Pancreas (tissue), 10 donors: ENCODE measurements around the gene TFF1. TPM values are rescaled to one million over a fixed set of nuclear protein-coding genes. Genes with fewer than 3 reads are reported as not detected.

Experiments
- ATAC-seq, 4 donors: fragments of 200-7000 bp; cut with Tn5 transposase; one replicate each; pipeline versions ENCODE4 v1.8.0 to v1.9.1; 2020; ENCODE audit warnings: mild to moderate bottlenecking in 4 of 4, moderate library complexity in 4 of 4
- DNase-seq, 6 donors: peaks; one replicate each; pipeline ENCODE4 v3.0.0-alpha.2; 2020
- FAIRE-seq: peaks from 2 replicates; lab custom pipeline; 2012; peaks lifted over from hg19 to GRCh38; lab: Jason Lieb, UNC
- H3K27ac ChIP-seq, 4 donors: fragments of 200-600 bp; sonication (generic); 1 replicate in 3 of 4; 2 replicates in 1 of 4; pipeline versions ENCODE4 v1.5.0 to v1.8.0; 2020
- H3K27me3 ChIP-seq, 4 donors: fragments of 200-600 bp; one replicate each; pipeline ENCODE4 v1.8.0; 2021
- H3K36me3 ChIP-seq, 3 donors: fragments of 200-600 bp; sonication (generic) in 1 of 3; one replicate each; pipeline versions ENCODE4 v1.5.0 to v1.8.0; 2020 to 2021
- H3K4me1 ChIP-seq, 3 donors: fragments of 200-600 bp; one replicate each; pipeline ENCODE4 v1.8.0; 2021
- H3K4me3 ChIP-seq, 4 donors: fragments of 200-600 bp; sonication (generic) in 2 of 4; one replicate each; pipeline versions ENCODE4 v1.5.0 to v1.8.0; 2020 to 2021
- H3K9me3 ChIP-seq, 4 donors: fragments of 200-600 bp; one replicate each; pipeline ENCODE4 v1.8.0; 2021
- WGBS, 2 donors: extraction: QIAGEN DNeasy Blood & Tissue Kit; methylation state at CpG; one replicate each; pipeline ENCODE4 v1.1.7; 2013; 5-methylcytosine and 5-hydroxymethylcytosine counted together
- intact Hi-C, 3 donors: fragments of 100-400 bp; cut with DNase I; formaldehyde crosslinking; loops; one replicate each; pipeline versions ENCODE4 v1.11.1 to v1.14.2; 2022
- polyA plus RNA-seq, 2 donors: library from polyadenylated mRNA; stranded (reverse); fragments of 200-250 nt; gene quantifications; one replicate each; pipeline ENCODE4 v1.2.3, GENCODE V29; 2013
- total RNA-seq, 6 donors: library from RNA; stranded (reverse); fragmentation: NEBNext Ultra II Directional in 4 of 6; extraction: Animal tissue kit (Norgen Biotek cat#: 25700) in 4 of 6; gene quantifications; one replicate each; pipeline versions ENCODE4 v1.2.1 to v1.2.4, GENCODE V29; 2021 to 2023
- TF ChIP-seq, protein P1 (sequence below), 4 donors: fragments of 200-600 bp; sonication (generic) in 3 of 4; IDR thresholded peaks; one replicate each; pipeline versions ENCODE4 v1.5.0 to v1.8.0; 2021; ENCODE audit warnings: antibody characterized with exemption in 4 of 4
- donor health status: healthy with polysubstance abuse.
- donor health status: DM: no; HTN: no; CAD: no; lungs with moderate emphysema.
- donor health status: DM: no; HTN: no; CAD: no.
- donor health status: control.
- donor health status: control.
- donor health status: Bipolar disorder and iron deficiency.
- donor health status: DM: yes; HTN: yes; CAD: no.
- donor health status: DM: no; HTN: no; CAD: no.
- donor health status: DM: no; HTN: no; CAD: no.
- donor health status: DM: yes; HTN: yes; CAD: no.

Gene TFF1
- total and polyA plus RNA-seq, 8 donors: 0.80 to 40.6 (median 2.9) TPM; not detected in 1

DNA sequence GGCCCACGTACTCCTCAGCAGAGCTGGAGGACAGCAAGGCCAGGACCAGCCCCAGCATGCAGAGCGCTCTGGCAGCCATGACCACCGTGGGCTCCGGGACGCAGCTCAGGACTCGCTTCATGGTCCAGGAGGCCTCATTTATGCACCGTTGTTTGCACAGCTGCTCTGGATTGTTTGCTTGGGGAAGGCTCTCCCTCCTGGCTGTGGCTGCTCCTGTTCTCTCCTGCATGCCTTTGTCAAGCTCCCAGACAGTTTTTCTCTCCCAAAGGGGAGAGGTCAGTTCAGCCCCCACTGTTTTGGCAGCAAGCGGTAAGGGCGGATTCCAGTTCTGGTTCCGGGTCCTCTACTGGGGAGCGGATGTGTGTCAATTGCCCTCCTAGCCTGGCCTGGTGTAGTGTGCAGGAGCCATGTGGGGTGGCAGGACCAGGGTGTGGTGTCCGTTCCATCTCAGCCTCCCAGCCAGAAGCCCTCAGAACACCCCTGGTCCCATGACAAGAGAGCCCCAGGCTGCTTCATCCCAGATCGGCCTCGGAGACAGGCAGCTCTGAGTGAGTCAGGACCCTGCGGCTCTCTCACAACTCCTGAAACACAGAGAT, 50.9 kb downstream of the TFF1 start, which contains the start of gene TFF3:
Gene TFF3 (minus strand): TSS at position 114 of the 596 bp plus-strand sequence. CDS start 35 bp downstream, at position 79.
- Histone ChIP-seq H3K27me3 (no peaks in the 10 kb centered on the region), H3K4me1 (peaks cover 0 to 13% (median 3%) of the 10 kb centered on the region in 3 donors), H3K27ac (no peak within 1 kb of the TSS), H3K9me3 (no peaks in the 10 kb centered on the region), H3K36me3 (no peaks in the 10 kb centered on the region), H3K4me3 (no peak within 1 kb of the TSS)
- TF ChIP-seq, protein P1, sequence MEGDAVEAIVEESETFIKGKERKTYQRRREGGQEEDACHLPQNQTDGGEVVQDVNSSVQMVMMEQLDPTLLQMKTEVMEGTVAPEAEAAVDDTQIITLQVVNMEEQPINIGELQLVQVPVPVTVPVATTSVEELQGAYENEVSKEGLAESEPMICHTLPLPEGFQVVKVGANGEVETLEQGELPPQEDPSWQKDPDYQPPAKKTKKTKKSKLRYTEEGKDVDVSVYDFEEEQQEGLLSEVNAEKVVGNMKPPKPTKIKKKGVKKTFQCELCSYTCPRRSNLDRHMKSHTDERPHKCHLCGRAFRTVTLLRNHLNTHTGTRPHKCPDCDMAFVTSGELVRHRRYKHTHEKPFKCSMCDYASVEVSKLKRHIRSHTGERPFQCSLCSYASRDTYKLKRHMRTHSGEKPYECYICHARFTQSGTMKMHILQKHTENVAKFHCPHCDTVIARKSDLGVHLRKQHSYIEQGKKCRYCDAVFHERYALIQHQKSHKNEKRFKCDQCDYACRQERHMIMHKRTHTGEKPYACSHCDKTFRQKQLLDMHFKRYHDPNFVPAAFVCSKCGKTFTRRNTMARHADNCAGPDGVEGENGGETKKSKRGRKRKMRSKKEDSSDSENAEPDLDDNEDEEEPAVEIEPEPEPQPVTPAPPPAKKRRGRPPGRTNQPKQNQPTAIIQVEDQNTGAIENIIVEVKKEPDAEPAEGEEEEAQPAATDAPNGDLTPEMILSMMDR (IDR thresholded peaks at IDR 0.05): no peak
- intact Hi-C loops: loop anchor here in 1 of 3 donors (10.0 kb wide), 1 partner anchor 129 kb away; no protein-coding TSS in a partner anchor
- ATAC-seq (peak; percentile 64 to 80 (median 74)), FAIRE-seq (no peak), DNase-seq (peak in 5 of 6 donors; percentile 54 to 77 (median 63))
- 45 to 48% methylated on average over 15 of the region's 15 CpGs for WGBS, 2 donors

DNA sequence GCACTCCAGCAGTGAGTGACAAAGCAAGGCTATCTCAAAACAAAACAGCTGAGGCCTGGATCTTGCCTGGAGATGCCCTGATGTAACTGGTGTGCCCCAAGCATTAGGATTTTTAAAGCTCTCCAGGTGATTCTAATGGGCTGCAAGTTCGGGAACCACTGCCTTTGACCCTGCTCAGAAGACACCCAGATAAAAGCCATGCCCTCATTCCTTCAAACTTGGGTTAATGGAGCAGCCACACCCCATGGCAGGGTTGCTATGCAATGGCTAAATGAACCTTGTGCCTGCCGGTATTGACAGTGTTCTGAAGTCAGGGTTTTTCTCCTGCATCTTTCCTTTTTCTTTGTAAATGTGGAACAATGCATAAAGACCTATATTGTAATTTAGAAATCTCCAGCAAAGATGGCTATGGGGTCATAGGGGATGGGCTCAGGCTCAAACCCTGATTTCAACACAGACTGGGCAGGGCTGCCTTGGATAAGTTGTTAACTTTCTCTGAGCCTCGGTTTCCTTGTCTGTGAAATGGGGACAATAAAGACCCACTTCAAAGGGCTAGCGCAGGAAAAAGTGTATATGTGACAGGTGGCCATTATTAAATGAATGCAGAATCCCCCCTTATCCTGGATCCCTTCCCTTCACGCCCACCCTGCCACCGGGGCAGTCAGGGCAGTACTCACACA, 51.6 kb downstream of the TFF1 start:
- Histone ChIP-seq H3K27me3 (no peaks in the 10 kb centered on the region), H3K4me3 (no peak overlapping the region), H3K9me3 (no peaks in the 10 kb centered on the region), H3K4me1 (peaks cover 0 to 13% (median 4%) of the 10 kb centered on the region in 3 donors), H3K36me3 (no peaks in the 10 kb centered on the region), H3K27ac (no peak overlapping the region)
- WGBS, 2 donors: 76 to 81% methylated on average over 6 of the region's 6 CpGs
- FAIRE-seq (no peak), ATAC-seq (no peak), DNase-seq (no peak)
- TF ChIP-seq, protein P1 (IDR thresholded peaks at IDR 0.05): no peak
- intact Hi-C loops: loop anchor here in 1 of 3 donors (10.0 kb wide), 1 partner anchor 130 kb away; no protein-coding TSS in a partner anchor

DNA sequence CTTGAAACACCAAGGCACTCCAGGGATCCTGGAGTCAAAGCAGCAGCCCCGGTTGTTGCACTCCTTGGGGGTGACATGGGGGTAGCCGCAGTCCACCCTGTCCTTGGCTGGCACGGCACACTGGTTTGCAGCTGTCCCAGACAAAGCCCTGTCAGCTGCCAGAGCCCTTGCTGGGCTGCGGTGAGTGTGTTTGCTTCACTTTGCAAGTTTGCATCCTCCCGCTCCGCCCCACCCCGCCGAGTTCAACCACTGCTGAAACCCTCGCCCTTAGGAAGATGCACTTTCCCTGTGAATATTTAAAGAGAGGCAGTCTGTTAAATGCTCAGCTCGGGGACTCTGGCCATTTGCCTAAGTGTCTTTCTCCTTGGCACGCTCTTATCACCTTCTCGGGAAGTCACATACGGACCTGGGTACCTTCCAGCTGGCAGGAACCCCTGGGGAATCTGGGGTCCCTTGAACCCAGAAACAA, 52.8 kb downstream of the TFF1 start:
- Histone ChIP-seq H3K9me3 (no peaks in the 10 kb centered on the region), H3K36me3 (no peaks in the 10 kb centered on the region), H3K27ac (no peak overlapping the region), H3K27me3 (no peaks in the 10 kb centered on the region), H3K4me3 (no peak overlapping the region), H3K4me1 (peaks cover 0 to 13% (median 10%) of the 10 kb centered on the region in 3 donors)
- intact Hi-C loops: loop anchor here in 1 of 3 donors (10.0 kb wide), 1 partner anchor 131 kb away; no protein-coding TSS in a partner anchor
- ATAC-seq (peak in 1 of 4 donors; percentile 2), FAIRE-seq (no peak), DNase-seq (peak in 2 of 6 donors; percentile 58 to 60)
- TF ChIP-seq, protein P1 (IDR thresholded peaks at IDR 0.05): no peak
- WGBS, 2 donors: 26% methylated on average over 13 of the region's 13 CpGs

DNA sequence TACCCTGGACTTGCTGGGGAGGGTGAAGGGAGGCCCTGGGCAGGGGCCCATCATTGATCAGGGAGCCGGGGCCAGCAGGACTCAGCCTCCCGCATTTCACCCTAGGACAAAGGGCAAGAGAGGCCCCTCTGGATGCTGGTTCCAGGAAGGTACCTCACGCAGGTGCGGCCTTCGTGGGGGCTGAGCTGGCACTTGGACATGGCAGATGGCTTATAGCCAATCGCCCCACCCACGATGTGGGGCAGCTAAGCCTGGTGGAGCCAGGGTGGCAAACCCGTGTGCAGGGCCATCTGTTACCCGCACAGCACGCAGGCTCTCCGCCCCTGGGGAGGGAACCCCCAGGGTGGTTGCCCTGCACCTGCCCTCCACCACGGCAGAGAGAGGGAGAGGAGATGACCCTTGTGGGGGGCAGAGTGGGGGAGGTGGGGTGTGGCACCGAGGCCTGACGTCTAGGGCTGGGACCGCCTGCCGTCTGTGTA, 53.7 kb downstream of the TFF1 start:
- DNase-seq: peak in 2 of 6 donors; percentile 53 to 74
- no peaks in the 10 kb centered on the region for H3K27me3 ChIP-seq

More for the DNA sequence above, 53.7 kb downstream of the TFF1 start:
- 79% methylated on average over 16 of the region's 16 CpGs for WGBS, 2 donors
- ATAC-seq (peak in 1 of 4 donors; percentile 23), FAIRE-seq (no peak)
- H3K4me3 ChIP-seq: no peak overlapping the region
- peaks cover 0 to 13% (median 10%) of the 10 kb centered on the region in 3 donors for H3K4me1 ChIP-seq
- H3K27ac ChIP-seq: no peak overlapping the region
- H3K9me3 ChIP-seq: no peaks in the 10 kb centered on the region
- H3K36me3 ChIP-seq: no peaks in the 10 kb centered on the region
- intact Hi-C loops: loop anchor here in 1 of 3 donors (10.0 kb wide), 1 partner anchor 132 kb away; no protein-coding TSS in a partner anchor
- TF ChIP-seq, protein P1 (IDR thresholded peaks at IDR 0.05): no peak

Other genes starting within 250 kb of the TFF1 start
- gene ABCG1, start 147.4 kb downstream of the TFF1 start, total RNA-seq: 10 to 100 TPM in 1 of 6 donors, 1 to 10 TPM in 5; 1.6 to 10.3 (median 4.0) TPM
- gene ABCG1, start 147.4 kb downstream of the TFF1 start, polyA plus RNA-seq: 1 to 10 TPM; 3.4 to 7.8 TPM
- gene TFF3, start 51.1 kb downstream of the TFF1 start, total RNA-seq: 10 to 100 TPM in 4 of 6 donors, 1 to 10 TPM in 2; 5.9 to 19.9 (median 10.6) TPM
- gene TFF3, start 51.1 kb downstream of the TFF1 start, polyA plus RNA-seq: 10 to 100 TPM; 16.5 to 51.9 TPM
- gene TFF2, start 15.5 kb downstream of the TFF1 start, total RNA-seq: 10 to 100 TPM in 1 of 6 donors, 1 to 10 TPM in 4, under 1 TPM in 1; 0.28 to 11.3 (median 1.5) TPM
- gene TFF2, start 15.5 kb downstream of the TFF1 start, polyA plus RNA-seq: 10 to 100 TPM in 1 of 2 donors, 1 to 10 TPM in 1; 1.8 to 19.6 TPM
- gene TMPRSS3, start 29.5 kb upstream of the TFF1 start, total RNA-seq: 10 to 100 TPM in 2 of 6 donors, 1 to 10 TPM in 4; 3.1 to 11.6 (median 7.9) TPM
- gene TMPRSS3, start 29.5 kb upstream of the TFF1 start, polyA plus RNA-seq: 10 to 100 TPM in 1 of 2 donors, 1 to 10 TPM in 1; 6.7 to 10.9 TPM
- gene UBASH3A, start 37.4 kb upstream of the TFF1 start, total RNA-seq: under 1 TPM in 5 of 6 donors, not detected in 1; 0.26 to 0.40 (median 0.32) TPM
- gene UBASH3A, start 37.4 kb upstream of the TFF1 start, polyA plus RNA-seq: under 1 TPM; 0.15 to 0.33 TPM
- 1 to 10 TPM in 5 of 6 donors, under 1 TPM in 1; 0.94 to 2.4 (median 1.8) TPM for gene RSPH1, start 129.7 kb upstream of the TFF1 start, total RNA-seq
- gene RSPH1, start 129.7 kb upstream of the TFF1 start, polyA plus RNA-seq: 1 to 10 TPM; 2.3 to 5.0 TPM
- 10 to 100 TPM in 2 of 6 donors, 1 to 10 TPM in 4; 4.7 to 14.3 (median 6.9) TPM for gene SLC37A1, start 147.3 kb upstream of the TFF1 start, total RNA-seq
- gene SLC37A1, start 147.3 kb upstream of the TFF1 start, polyA plus RNA-seq: 10 to 100 TPM in 1 of 2 donors, 1 to 10 TPM in 1; 8.4 to 14.1 TPM